Brain microvascular endothelial cell (primary cell): Measurements from ENCODE around the gene SLC39A6.
A peak's percentile ranks its signal among the peaks of the same experiment; 100 is the strongest.
"Not testable (repeated sequence)": the region's sequence is repeated elsewhere in the genome, so short reads cannot be mapped to it uniquely, and the experiment has no call there.

Experiments
- DNase-seq: peaks from one replicate; pipeline ENCODE4 v3.0.0-alpha.2; 2020
- H3K27ac ChIP-seq: fragments of 250-450 bp; sonication (Bioruptor Pico); 2 replicates; pipeline ENCODE4 v1.5.1; 2020; ENCODE audit warnings: mild to moderate bottlenecking, moderate library complexity
- H3K27me3 ChIP-seq: fragments of 250-450 bp; sonication (Bioruptor Pico); replicated peaks from 2 replicates; pipeline ENCODE4 v1.5.1; 2020; ENCODE audit warnings: mild to moderate bottlenecking
- H3K36me3 ChIP-seq: fragments of 250-450 bp; sonication (Bioruptor Pico); replicated peaks from 2 replicates; pipeline ENCODE4 v1.5.1; 2020; ENCODE audit warnings: mild to moderate bottlenecking
- H3K4me3 ChIP-seq: 2 replicates; pipeline ENCODE4 v1.5.1; 2011; ENCODE audit warnings: low read depth, mild to moderate bottlenecking, control low read depth, low read length, moderate library complexity
- in situ Hi-C: cut with HindIII; loops from 2 replicates; pipeline ENCODE4 v1.10.0; 2017; ENCODE audit warnings: low sequenced_read_pairs, low pct_ligation_motif_present
- TF ChIP-seq, protein P1 (sequence below): IDR thresholded peaks from 2 replicates; pipeline ENCODE4 v1.5.1; 2011; ENCODE audit warnings: low read depth, mild to moderate bottlenecking, moderate library complexity, low read length, control low read depth, inconsistent platforms; ENCODE audit errors: missing control alignments

SLC39A6 gene

DNA sequence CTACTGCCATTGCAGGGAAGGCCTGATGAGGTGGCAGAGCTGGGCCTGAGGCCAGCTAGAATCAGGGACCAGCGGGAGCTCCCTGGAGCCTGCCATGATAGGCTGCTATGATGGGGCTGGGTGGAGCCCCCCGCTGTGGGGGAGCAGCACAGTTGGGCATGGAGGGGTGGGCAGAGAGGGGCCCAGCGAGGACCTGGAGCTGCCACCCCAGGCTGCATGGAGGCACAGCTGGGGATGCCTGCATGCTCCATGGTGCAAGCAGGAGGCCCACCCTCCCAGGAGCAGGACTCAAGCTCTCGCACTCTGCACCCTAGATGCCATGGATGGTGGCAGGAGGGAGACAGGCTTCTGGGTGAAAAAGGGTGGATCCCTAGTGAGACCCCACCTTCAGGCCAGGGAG is 43.9 kb downstream of the SLC39A6 start:
- TF ChIP-seq, protein P1, sequence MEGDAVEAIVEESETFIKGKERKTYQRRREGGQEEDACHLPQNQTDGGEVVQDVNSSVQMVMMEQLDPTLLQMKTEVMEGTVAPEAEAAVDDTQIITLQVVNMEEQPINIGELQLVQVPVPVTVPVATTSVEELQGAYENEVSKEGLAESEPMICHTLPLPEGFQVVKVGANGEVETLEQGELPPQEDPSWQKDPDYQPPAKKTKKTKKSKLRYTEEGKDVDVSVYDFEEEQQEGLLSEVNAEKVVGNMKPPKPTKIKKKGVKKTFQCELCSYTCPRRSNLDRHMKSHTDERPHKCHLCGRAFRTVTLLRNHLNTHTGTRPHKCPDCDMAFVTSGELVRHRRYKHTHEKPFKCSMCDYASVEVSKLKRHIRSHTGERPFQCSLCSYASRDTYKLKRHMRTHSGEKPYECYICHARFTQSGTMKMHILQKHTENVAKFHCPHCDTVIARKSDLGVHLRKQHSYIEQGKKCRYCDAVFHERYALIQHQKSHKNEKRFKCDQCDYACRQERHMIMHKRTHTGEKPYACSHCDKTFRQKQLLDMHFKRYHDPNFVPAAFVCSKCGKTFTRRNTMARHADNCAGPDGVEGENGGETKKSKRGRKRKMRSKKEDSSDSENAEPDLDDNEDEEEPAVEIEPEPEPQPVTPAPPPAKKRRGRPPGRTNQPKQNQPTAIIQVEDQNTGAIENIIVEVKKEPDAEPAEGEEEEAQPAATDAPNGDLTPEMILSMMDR, result no peak
- in situ Hi-C loops, result no loop called here
- H3K27me3 ChIP-seq, result no peaks in the 10 kb centered on the region
- no peak overlapping the region for H3K27ac ChIP-seq
- no peaks in the 10 kb centered on the region for H3K36me3 ChIP-seq
- no peak for DNase-seq
- no peak overlapping the region for H3K4me3 ChIP-seq

DNA sequence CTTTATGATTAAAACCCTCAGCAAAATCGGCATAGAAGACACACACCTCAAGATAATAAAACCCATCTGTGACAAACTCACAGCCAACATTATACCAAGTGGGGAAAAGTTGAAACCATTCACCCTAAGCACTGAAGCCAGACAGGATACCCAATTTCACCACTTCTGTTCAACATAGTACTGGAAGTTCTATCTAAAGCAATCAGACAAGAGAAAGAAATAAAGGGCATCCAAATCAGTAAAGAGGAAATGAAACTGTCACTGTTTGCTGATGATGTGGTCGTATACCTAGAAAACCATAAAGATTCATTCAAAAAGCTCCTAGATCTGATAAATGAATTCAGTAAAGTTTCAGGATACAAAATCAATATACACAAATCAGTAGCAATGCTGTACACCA is 45.4 kb downstream of the SLC39A6 start:
- TF ChIP-seq, protein P1, result no peak
- Histone ChIP-seq H3K4me3 (no peak overlapping the region), H3K27ac (no peak overlapping the region), H3K36me3 (no peaks in the 10 kb centered on the region), H3K27me3 (no peaks in the 10 kb centered on the region)
- no peak for DNase-seq
- in situ Hi-C loops, result no loop called here

DNA sequence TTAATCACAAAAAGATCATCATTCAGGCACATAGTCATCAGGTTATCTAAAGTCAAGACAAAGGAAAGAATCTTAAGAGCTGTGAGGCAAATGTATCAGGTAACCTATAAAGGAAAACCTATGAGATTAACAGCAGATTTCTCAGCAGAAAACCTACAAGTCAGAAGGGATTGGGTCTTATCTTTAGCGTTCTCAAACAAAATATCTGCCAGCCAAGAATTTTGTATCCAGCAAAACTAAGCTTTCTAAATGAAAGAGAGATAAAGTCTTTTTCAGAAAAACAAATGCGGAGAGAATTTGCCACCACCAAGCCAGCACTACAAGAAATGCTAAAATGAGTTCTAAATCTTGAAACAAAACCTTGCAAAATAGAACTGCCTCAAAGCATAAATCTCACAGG is 48.0 kb downstream of the SLC39A6 start:
- H3K27ac ChIP-seq, H3K36me3 ChIP-seq, H3K27me3 ChIP-seq, H3K4me3 ChIP-seq, in situ Hi-C loops, DNase-seq: not testable (repeated sequence)

DNA sequence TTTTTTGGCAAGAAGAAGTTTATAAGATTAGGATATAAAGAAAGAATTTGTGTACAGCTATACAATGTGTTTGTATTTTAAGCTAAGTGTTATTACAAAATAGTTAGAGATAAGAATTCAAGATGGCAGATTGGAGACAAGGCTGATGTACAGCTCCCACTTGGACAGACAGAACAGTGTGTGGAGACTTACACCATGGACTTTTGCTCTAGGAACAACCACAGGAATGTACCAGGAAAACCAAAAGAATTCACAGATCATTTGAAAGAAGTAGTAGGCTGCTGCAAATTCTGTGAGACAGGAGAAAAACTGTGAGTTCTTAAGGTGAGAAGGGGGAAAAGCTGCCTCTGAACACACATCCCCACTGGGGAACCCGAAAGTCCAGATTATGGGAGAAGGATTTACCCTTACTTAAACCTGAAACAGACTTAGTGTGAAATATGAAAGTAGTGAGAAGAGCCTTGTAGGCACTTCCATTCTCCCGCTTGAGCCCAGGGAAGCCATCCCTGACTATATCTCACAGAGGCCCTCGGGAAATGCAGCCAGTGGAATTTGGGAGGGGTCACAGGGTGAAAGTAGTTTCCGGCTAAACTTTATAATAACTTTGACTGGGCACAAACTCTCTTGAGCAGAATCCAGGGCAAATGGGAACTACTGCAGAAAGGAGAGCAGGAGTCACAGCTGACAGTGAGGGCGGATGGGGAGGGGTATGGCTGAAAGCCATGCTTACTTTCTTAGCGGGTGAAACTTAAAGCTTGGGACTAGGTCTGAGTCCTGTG is 50.2 kb downstream of the SLC39A6 start:
- Histone ChIP-seq H3K27ac (no peak overlapping the region), H3K4me3 (no peak overlapping the region), H3K36me3 (no peaks in the 10 kb centered on the region), H3K27me3 (no peaks in the 10 kb centered on the region)
- DNase-seq, result peak; percentile 74
- in situ Hi-C loops, result no loop called here
- TF ChIP-seq, protein P1, result no peak

DNA sequence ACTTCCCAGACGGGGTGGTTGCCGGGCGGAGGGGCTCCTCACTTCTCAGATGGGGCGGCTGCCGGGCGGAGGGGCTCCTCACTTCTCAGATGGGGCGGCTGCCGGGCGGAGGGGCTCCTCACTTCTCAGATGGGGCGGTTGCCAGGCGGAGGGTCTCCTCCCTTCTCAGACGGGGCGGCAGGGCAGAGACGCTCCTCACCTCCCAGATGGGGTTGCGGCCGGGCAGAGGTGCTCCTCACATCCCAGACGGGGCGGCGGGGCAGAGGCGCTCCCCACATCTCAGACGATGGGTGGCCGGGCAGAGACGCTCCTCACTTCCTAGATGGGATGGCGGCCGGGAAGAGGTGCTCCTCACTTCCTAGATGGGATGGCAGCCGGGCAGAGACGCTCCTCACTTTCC is 51.4 kb downstream of the SLC39A6 start:
- in situ Hi-C loops, H3K27me3 ChIP-seq, H3K36me3 ChIP-seq, DNase-seq, H3K4me3 ChIP-seq, H3K27ac ChIP-seq: not testable (repeated sequence)

DNA sequence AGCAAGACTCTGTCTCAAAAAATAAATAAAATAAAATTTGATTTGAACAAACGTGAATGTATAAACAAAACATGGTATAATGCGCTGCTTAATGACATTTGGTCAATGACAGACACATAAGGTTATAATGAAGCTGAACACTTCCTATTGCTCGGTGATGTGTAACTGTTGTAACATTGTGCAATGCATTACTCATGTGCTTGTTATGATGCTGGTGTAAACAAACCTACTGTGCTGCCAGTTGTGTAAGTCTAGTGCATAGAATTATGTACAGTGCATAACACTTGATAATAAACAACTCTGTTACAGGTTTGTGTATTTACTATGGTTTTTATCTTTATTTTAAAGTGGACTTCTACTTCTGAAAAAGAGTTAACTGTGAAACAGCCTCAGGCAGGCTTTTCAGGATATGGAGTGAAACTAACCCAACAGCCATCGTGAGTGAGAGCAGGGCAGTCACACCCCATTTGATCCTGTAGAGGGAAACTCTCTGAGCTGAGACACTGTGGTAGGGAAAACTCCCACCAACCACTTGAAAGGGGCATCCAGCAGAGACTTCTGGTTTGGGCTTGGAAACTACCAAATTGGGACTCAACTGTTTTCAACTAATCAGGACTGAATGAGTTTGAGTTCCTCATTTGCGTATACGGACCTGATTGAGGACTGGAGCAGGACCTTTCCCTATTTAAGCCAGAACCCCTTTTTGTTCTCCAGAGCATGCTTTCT is 53.1 kb downstream of the SLC39A6 start:
- in situ Hi-C loops, result no loop called here
- DNase-seq, result peak; percentile 31
- Histone ChIP-seq H3K4me3 (no peak overlapping the region), H3K27me3 (no peaks in the 10 kb centered on the region), H3K36me3 (no peaks in the 10 kb centered on the region), H3K27ac (no peak overlapping the region)
- TF ChIP-seq, protein P1, result no peak

DNA sequence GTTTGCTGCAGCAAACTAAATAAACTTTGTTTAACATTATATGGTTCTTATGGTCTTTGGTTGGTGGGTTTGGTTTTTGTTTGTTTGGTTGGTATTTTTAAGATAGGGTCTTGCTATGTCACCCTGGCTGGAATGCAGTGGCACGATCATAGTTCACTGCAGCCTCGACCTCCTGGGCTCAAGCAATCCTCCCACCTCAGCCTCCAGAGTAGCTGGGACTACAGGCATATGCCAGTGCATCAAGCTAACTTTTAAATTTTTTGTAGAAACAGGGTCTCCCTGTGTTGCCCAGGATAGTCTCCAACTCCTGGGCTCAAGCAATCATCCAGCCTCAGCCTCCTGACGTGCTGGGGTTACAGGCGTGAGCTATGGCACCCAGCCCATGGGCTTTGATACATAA is 54.7 kb downstream of the SLC39A6 start:
- no peak for DNase-seq
- in situ Hi-C loops, result no loop called here
- TF ChIP-seq, protein P1, result no peak
- Histone ChIP-seq H3K4me3 (no peak overlapping the region), H3K27ac (no peak overlapping the region), H3K36me3 (no peaks in the 10 kb centered on the region), H3K27me3 (no peaks in the 10 kb centered on the region)
